Measurements from ENCODE around the gene CFAP65. TPM values are rescaled to one million over a fixed set of nuclear protein-coding genes. Genes with fewer than 3 reads are reported as not detected.

Gene CFAP65
- total and polyA plus RNA-seq, 9 donors, result 0.05 to 0.54 TPM; not detected in 7

DNA sequence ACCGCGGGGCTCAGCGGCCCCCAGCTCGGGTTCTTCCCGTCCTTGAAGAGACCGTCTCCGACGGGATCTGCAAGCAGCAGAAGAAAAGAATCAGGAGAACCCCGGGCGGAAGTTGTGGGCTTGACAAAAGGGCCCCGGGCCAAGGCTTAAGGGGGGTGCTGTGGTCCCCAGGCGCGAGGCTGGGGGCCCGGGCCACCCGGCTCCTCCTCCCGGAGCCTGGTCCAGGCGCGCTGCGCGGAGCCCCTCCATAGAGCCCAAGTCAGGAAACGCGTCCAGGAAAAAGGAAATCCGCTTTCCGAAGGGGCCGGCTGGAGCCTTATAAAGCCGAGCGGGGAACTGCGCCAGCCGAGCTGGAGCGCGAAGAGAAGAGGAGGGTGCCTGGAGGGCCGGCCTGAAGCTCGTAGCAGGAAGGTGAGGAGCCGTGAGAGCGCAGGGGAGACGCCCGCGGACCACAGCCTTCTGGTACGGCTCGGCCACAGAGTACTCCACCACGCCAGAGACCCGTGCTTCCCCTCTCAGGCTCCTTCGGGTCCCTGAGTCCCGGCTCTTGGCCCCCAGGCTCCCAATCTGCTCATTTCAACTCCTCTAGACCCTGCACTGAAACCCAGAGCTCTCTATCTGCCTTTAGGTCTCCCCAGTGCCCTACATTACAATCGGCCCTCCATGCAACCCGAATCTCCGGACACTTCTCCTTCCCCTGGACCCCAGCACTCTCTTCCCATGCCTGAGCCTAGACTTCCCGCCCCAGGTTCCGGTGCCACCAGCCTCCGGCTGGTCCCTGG lies 56.9 kb downstream of the CFAP65 start:
- DNase-seq, result peak; percentile 74
- Histone ChIP-seq H3K27me3 (ENCODE audit: control insufficient read depth, insufficient read depth, low read length) (peaks cover 96% of the 10 kb centered on the region), H3K9me3 (replicated peaks; ENCODE audit: control insufficient read depth, low read depth, low read length) (no peaks in the 10 kb centered on the region), H3K4me1 (ENCODE audit: control insufficient read depth, insufficient read depth, low read length) (peaks cover 41% of the 10 kb centered on the region), H3K36me3 (ENCODE audit: control insufficient read depth, insufficient read depth, low read length) (no peaks in the 10 kb centered on the region), H3K4me3 (ENCODE audit: low read length) (no peak overlapping the region), H3K27ac (ENCODE audit: low read length) (no peak overlapping the region)
- WGBS (ENCODE audit: insufficient coverage), result under 1% methylated on average over 50 of the region's 50 CpGs

DNA sequence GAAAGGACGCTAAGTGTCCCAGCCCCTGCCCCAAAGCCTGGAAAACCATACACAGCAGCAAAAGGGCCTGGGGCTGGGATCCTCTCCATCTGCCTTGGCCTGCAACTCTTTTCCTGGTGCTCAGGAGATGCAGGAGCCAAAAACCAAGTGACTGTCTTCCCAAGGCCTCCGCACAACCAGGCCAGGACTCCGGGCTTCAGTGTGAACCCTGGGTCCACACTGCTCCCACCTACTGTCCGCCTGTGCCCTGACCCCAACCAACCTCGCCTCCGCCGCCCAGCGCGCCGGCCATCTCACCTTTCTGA lies 57.4 kb downstream of the CFAP65 start:
- H3K27ac ChIP-seq (ENCODE audit: low read length), result no peak overlapping the region
- no peak for DNase-seq
- 7% methylated on average over 10 of the region's 10 CpGs for WGBS (ENCODE audit: insufficient coverage)
- H3K36me3 ChIP-seq (ENCODE audit: control insufficient read depth, insufficient read depth, low read length), result no peaks in the 10 kb centered on the region
- no peak overlapping the region for H3K4me3 ChIP-seq (ENCODE audit: low read length)
- peaks cover 41% of the 10 kb centered on the region for H3K4me1 ChIP-seq (ENCODE audit: control insufficient read depth, insufficient read depth, low read length)
- no peaks in the 10 kb centered on the region for H3K9me3 ChIP-seq (replicated peaks; ENCODE audit: control insufficient read depth, low read depth, low read length)
- H3K27me3 ChIP-seq (ENCODE audit: control insufficient read depth, insufficient read depth, low read length), result peaks cover 94% of the 10 kb centered on the region

DNA sequence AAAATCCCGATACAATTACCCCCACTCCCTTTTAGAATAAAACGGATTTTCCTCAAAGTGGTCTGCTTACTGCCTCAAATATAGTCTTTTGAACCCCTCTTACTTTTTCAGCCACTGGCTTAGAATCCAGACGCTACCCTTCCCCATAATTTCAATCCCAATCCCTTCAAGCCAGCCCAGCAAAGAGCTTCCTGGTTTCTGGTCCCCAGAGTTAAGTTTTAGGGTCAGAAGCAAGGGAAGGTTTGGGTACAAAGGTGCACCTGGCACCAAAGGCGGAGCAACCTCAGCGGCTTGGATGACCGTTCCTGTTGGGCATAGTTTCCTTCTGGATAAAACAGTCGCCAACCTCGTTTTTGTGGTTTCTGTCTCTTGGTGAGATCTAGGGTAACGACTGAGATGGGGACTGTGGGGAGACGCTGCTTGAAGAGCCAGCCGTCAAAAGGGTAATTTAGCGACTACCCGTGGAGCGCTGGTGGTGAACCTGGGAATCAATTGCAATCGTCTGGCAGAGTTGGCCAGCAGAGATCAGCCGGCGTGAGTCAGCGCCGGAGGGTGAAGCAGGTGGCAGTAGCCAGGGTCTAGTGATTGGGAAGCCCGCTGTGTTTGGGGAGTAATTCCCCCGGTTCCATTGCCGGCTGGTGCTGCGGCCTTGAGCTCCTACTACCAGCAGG lies 57.9 kb downstream of the CFAP65 start:
- H3K27me3 ChIP-seq (ENCODE audit: control insufficient read depth, insufficient read depth, low read length), result peaks cover 94% of the 10 kb centered on the region
- H3K36me3 ChIP-seq (ENCODE audit: control insufficient read depth, insufficient read depth, low read length), result no peaks in the 10 kb centered on the region
- H3K4me1 ChIP-seq (ENCODE audit: control insufficient read depth, insufficient read depth, low read length), result peaks cover 41% of the 10 kb centered on the region
- no peak for DNase-seq
- no peaks in the 10 kb centered on the region for H3K9me3 ChIP-seq (replicated peaks; ENCODE audit: control insufficient read depth, low read depth, low read length)
- WGBS (ENCODE audit: insufficient coverage), result 11% methylated on average over 19 of the region's 23 CpGs
- H3K4me3 ChIP-seq (ENCODE audit: low read length), result no peak overlapping the region
- no peak overlapping the region for H3K27ac ChIP-seq (ENCODE audit: low read length)

DNA sequence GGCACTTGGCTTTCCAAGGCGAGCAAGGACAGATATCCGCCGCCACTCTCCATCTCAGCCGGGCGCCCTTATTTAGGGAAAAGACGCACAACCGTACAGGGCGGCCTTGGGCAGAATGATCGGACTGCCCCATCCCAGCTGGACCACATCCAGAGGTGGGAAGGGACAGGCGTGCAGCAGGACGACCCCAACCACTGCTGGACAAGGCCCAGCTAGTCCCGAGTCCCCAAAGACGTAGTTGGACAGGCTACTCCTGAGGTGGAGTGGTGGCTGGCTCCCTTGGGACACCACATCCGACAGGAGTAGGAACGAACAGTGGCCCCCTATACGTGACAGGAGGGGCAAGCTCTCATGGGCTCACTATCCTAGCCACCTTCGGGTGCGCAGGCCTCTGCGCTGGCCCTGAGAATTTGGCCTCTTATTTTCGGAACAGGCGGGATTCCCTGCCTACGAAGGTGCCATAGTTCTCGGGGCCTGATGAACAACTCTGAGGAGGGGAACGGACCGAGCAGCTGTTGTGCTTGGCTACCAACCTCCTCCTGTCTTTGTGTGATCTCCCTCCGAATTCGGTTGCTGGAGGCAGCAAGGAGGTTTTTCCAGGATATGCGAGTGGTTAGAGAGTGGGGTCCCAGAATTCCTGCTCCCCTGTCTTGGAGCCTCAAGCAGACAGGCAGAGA lies 58.6 kb downstream of the CFAP65 start:
- Histone ChIP-seq H3K36me3 (ENCODE audit: control insufficient read depth, insufficient read depth, low read length) (no peaks in the 10 kb centered on the region), H3K9me3 (replicated peaks; ENCODE audit: control insufficient read depth, low read depth, low read length) (no peaks in the 10 kb centered on the region), H3K27ac (ENCODE audit: low read length) (no peak overlapping the region), H3K4me1 (ENCODE audit: control insufficient read depth, insufficient read depth, low read length) (peaks cover 41% of the 10 kb centered on the region), H3K27me3 (ENCODE audit: control insufficient read depth, insufficient read depth, low read length) (peaks cover 90% of the 10 kb centered on the region), H3K4me3 (ENCODE audit: low read length) (no peak overlapping the region)
- DNase-seq, result no peak
- WGBS (ENCODE audit: insufficient coverage), result 5% methylated on average over 24 of the region's 28 CpGs

DNA sequence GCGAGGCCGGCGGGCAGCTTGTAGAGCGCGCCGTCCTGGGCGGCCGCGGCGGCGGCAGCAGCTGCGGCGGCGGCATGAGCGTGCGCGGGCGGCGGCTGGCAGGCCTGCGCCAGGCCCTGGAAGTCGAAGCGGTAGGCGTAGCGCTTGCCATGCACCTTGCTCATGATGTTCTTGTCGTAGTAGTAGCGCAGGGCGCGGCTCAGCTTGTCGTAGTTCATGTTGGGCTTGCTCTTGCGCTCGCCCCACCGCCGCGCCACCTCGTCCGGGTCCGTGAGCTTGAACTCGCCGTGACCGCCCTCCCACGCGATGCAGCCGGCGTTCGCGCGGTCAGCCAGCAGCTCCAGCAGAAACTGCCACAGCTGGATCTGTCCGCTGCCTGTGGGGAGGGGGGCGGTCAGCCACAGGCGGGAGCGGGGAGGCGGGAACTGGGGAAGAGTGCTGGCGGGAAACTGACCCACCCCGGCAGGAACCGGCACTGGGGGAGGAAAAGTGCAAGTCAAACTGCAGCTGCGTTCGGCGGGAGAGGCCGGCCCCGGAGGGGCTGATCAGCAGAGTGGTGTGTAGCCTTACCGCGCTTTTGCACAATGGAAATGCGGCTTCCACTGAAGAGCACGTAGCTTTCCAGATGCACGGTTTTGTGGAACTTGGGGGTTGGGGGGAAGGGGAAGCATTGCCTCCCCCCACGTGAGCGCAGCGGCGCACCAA lies 59.3 kb downstream of the CFAP65 start:
- under 1% methylated on average over 65 of the region's 69 CpGs for WGBS (ENCODE audit: insufficient coverage)
- Histone ChIP-seq H3K4me3 (ENCODE audit: low read length) (no peak overlapping the region), H3K36me3 (ENCODE audit: control insufficient read depth, insufficient read depth, low read length) (no peaks in the 10 kb centered on the region), H3K27me3 (ENCODE audit: control insufficient read depth, insufficient read depth, low read length) (peaks cover 87% of the 10 kb centered on the region), H3K9me3 (replicated peaks; ENCODE audit: control insufficient read depth, low read depth, low read length) (no peaks in the 10 kb centered on the region), H3K4me1 (ENCODE audit: control insufficient read depth, insufficient read depth, low read length) (peaks cover 41% of the 10 kb centered on the region), H3K27ac (ENCODE audit: low read length) (no peak overlapping the region)
- DNase-seq, result peak; percentile 71

DNA sequence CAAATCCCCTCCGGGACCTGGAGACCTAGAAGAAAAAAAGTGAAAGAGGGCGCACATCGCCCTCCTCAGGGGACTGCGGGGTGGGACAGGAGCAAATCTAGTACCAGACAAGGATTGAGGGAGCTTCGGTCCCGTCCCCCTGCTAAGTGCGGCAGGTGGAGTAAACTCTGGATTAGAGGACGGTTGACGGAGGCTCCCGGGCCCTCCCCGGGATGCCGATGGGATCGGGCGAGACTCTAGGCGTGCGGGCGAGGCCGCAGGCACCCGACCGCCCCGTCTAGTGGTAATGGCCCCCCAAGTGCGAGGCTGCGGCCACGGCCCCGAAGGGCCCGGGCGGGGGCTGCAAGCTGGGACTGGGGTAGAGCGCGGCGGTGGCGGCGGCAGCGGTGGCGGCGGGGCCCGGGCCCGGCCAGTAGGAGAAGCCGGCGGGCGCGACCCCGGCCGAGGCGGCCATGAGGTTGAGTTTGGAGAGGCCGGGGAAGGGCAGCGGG lies 59.9 kb downstream of the CFAP65 start:
- WGBS (ENCODE audit: insufficient coverage), result 5% methylated on average over 46 of the region's 46 CpGs
- Histone ChIP-seq H3K4me3 (ENCODE audit: low read length) (no peak overlapping the region), H3K9me3 (replicated peaks; ENCODE audit: control insufficient read depth, low read depth, low read length) (no peaks in the 10 kb centered on the region), H3K27me3 (ENCODE audit: control insufficient read depth, insufficient read depth, low read length) (peaks cover 84% of the 10 kb centered on the region), H3K36me3 (ENCODE audit: control insufficient read depth, insufficient read depth, low read length) (no peaks in the 10 kb centered on the region), H3K27ac (ENCODE audit: low read length) (no peak overlapping the region), H3K4me1 (ENCODE audit: control insufficient read depth, insufficient read depth, low read length) (peaks cover 41% of the 10 kb centered on the region)
- no peak for DNase-seq

DNA sequence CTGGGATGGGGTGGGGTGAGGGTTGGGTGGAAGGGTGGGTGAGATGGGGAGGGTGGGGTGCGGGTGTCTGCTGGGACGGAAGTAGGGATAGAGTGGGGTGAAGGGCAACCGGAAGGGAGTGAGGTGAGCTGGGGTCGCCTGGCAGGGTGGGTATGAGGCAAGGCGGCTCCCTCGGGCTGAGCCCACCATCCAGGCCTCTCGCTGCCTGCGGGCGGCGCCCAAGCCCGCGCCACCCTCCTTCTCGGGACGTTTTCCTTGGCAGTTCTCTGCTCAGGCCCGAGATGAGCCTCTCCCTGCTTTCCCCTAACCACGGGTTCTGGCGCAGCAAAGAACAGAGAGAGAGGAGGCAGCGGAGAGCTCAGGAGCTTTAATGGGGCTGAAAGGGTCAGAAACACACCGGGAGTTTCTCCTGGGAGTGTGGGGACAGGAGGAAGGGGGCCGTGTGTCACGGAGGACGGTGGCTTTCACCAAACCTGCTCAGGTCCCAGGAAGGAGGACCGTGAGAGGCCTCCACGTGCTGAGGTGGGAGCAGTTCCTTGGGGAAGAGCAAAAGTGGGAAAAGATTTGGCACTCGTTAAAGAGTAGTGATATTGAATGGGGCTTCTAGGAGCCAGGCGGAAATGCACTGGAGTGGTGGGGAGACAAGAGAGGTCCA lies 60.5 kb downstream of the CFAP65 start:
- WGBS (ENCODE audit: insufficient coverage), result 5% methylated on average over 20 of the region's 26 CpGs
- Histone ChIP-seq H3K36me3 (ENCODE audit: control insufficient read depth, insufficient read depth, low read length) (no peaks in the 10 kb centered on the region), H3K4me1 (ENCODE audit: control insufficient read depth, insufficient read depth, low read length) (peaks cover 41% of the 10 kb centered on the region), H3K27me3 (ENCODE audit: control insufficient read depth, insufficient read depth, low read length) (peaks cover 78% of the 10 kb centered on the region), H3K4me3 (ENCODE audit: low read length) (no peak overlapping the region), H3K9me3 (replicated peaks; ENCODE audit: control insufficient read depth, low read depth, low read length) (no peaks in the 10 kb centered on the region), H3K27ac (ENCODE audit: low read length) (no peak overlapping the region)
- no peak for DNase-seq

DNA sequence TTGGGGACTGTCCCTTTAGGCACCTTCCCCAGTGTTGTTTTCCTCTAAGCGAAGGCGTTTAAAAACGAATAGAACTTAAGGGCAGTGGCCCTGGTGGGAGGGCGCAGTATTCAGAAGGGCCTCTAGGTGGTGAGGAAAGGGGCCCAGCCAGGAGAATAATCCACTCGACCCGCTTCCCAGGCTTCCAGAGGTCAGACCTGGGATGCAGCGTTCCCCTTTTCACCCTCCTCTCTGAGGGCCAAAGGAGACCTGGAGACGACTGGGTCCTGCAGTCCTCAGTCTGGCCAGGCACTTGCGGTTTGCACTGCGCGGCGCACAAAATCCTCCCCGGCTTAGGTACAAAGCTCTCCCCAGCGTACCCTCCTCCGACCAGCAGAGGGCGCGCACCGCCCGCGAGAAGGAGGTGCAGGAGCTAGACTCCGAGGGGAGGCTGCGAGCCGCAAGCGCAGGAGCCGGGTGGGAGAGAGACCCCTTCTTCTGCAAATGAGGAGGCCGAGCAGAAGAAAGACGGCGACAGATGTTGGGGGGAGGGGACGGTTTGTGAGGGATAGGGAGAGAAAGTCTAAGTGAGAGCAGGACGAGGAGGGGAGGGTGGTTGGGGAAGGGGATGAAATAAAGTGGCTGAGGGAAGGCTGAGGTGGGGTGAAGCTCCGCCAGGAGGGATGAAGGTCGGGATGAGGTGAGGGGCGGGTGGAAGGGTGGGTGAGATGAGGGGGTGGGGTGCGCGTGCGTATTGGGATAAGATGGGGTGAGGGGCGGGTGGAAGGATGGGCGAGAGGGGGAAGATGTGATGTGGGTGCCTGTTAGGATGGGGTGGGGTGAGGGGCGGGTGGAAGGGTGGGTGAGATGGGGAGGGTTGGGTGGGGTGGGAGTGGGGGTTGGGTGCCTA lies 61.2 kb downstream of the CFAP65 start:
- Histone ChIP-seq H3K27me3 (ENCODE audit: control insufficient read depth, insufficient read depth, low read length) (peaks cover 76% of the 10 kb centered on the region), H3K36me3 (ENCODE audit: control insufficient read depth, insufficient read depth, low read length) (no peaks in the 10 kb centered on the region), H3K4me3 (ENCODE audit: low read length) (no peak overlapping the region), H3K9me3 (replicated peaks; ENCODE audit: control insufficient read depth, low read depth, low read length) (no peaks in the 10 kb centered on the region), H3K27ac (ENCODE audit: low read length) (no peak overlapping the region), H3K4me1 (ENCODE audit: control insufficient read depth, insufficient read depth, low read length) (peaks cover 38% of the 10 kb centered on the region)
- WGBS (ENCODE audit: insufficient coverage), result 1% methylated on average over 22 of the region's 39 CpGs
- peak; percentile 78 for DNase-seq
